Stimulated activated CD8-positive, alpha-beta memory T cell treated with anti-CD3 and anti-CD28 coated beads, Interleukin-12 subunit alpha, Interleukin-12 subunit beta, amount 100 ng/mL, for 24 hours (primary cell): ENCODE results near the gene E2F4.
A peak's percentile ranks its signal among the peaks of the same experiment; 100 is the strongest.

Experiments used
- DNase-seq: peaks from one replicate; pipeline ENCODE4 v3.0.0-alpha.2; 2020; ENCODE audit errors: extremely low read depth

Gene E2F4

GRCh38 chr16:67173808-67174705 lies 17.9 kb upstream of the E2F4 start:
- no peak for DNase-seq

- no peak for DNase-seq
These were observed 17.2 kb upstream of the E2F4 start for GRCh38 chr16:67174706-67175231.

GRCh38 chr16:67176662-67177061 lies 15.3 kb upstream of the E2F4 start:
- DNase-seq, result no peak

- no peak for DNase-seq
These were observed 13.9 kb upstream of the E2F4 start for GRCh38 chr16:67177743-67178699.

GRCh38 chr16:67179421-67180080 lies 12.4 kb upstream of the E2F4 start:
- no peak for DNase-seq

GRCh38 chr16:67180166-67180565 lies 11.8 kb upstream of the E2F4 start:
- no peak for DNase-seq

- no peak for DNase-seq
These were observed 10.6 kb upstream of the E2F4 start for GRCh38 chr16:67181346-67181745.

GRCh38 chr16:67182288-67182687 lies 9.7 kb upstream of the E2F4 start:
- DNase-seq, result no peak

GRCh38 chr16:67183284-67183626 lies 8.7 kb upstream of the E2F4 start:
- DNase-seq, result no peak

GRCh38 chr16:67183627-67184452 lies 8.1 kb upstream of the E2F4 start, which contains the start of gene MATCAP1:
Gene MATCAP1, minus strand, starts transcription at chr16:67183963. Its CDS starts 3,353 bp downstream, at chr16:67180610.
- peak; percentile 79 for DNase-seq

- DNase-seq, result no peak
These were observed 7.4 kb upstream of the E2F4 start for GRCh38 chr16:67184453-67184994.

GRCh38 chr16:67184995-67185650 lies 6.8 kb upstream of the E2F4 start:
- DNase-seq, result peak; percentile 62

- no peak for DNase-seq
These were observed 6.3 kb upstream of the E2F4 start for GRCh38 chr16:67185651-67186134.

GRCh38 chr16:67186550-67186950 lies 5.4 kb upstream of the E2F4 start:
- no peak for DNase-seq

GRCh38 chr16:67187175-67187890 lies 4.6 kb upstream of the E2F4 start:
- no peak for DNase-seq

- no peak for DNase-seq
These were observed 3.6 kb upstream of the E2F4 start for GRCh38 chr16:67188323-67188722.

GRCh38 chr16:67188798-67189197 lies 3.2 kb upstream of the E2F4 start:
- DNase-seq, result no peak

GRCh38 chr16:67190041-67190440 lies 1.9 kb upstream of the E2F4 start, which contains the start of gene EXOC3L1:
Gene EXOC3L1, minus strand, starts transcription at chr16:67190136. Its CDS starts 460 bp downstream, at chr16:67189676.
- DNase-seq, result no peak
